H1 (cell line): ENCODE data around the gene NBDY. TPM values are rescaled to one million over a fixed set of nuclear protein-coding genes. Genes with fewer than 3 reads are reported as not detected.

ENCODE experiments used
- BRCA1 ChIP-seq: IDR thresholded peaks from 2 replicates; pipeline ENCODE4 v1.6.1; 2012; ENCODE audit warnings: low read depth, low read length, improper control_type of control experiment
- EP300 ChIP-seq, 2 experiments: IDR thresholded peaks; 1 replicate in 1 of 2; 2 replicates in 1 of 2; pipeline ENCODE4 v1.6.1; 2011 to 2012; ENCODE audit warnings: low read depth in 2 of 2, low read length in 2 of 2, mild to moderate bottlenecking in 2 of 2, borderline replicate concordance in 1 of 2, inconsistent platforms in 1 of 2, moderate library complexity in 1 of 2
- RFX5 ChIP-seq: IDR thresholded peaks from 2 replicates; pipeline ENCODE4 v1.6.1; 2011; ENCODE audit warnings: low read depth, low read length, improper control_type of control experiment, borderline replicate concordance
- SAP30 ChIP-seq: fragments of 300-600 bp; sonication (generic); IDR thresholded peaks from 2 replicates; pipeline ENCODE4 v1.7.1; 2012; ENCODE audit warnings: low read length, moderate library complexity, mild to moderate bottlenecking, inconsistent platforms; ENCODE audit not compliant: insufficient read depth, insufficient replicate concordance
- SP1 ChIP-seq: IDR thresholded peaks from 2 replicates; pipeline ENCODE4 v1.6.1; 2011; ENCODE audit warnings: low read depth, low read length
- polyA plus RNA-seq, 7 experiments: library from polyadenylated mRNA; depleted of rRNA in 3 of 7; stranded (reverse) in 5 of 7; unstranded in 2 of 7; fragments of >200 nt in 5 of 7; fragments of 200-250 nt in 2 of 7; gene quantifications; 1 replicate in 5 of 7; 2 replicates in 1 of 7; 4 replicates in 1 of 7; pipeline versions ENCODE4 v1.2.1 to v1.2.3, GENCODE V29; 2011 to 2013; ENCODE audit warnings: missing spikeins in 2 of 7, mixed read lengths in 2 of 7
- total RNA-seq: library from RNA; stranded (reverse); fragmentation: NEBNext Ultra II Directional; extraction: Animal tissue kit (Norgen Biotek cat#: 25700); gene quantifications from 2 replicates; pipeline ENCODE4 v1.2.1, GENCODE V29; 2021

NBDY gene
- total and polyA plus RNA-seq, 2 of the 8 experiments (the other 6 are each of a cell fraction or from before 2014, with no cell fraction given), result 42.3 to 57.8 TPM

DNA sequence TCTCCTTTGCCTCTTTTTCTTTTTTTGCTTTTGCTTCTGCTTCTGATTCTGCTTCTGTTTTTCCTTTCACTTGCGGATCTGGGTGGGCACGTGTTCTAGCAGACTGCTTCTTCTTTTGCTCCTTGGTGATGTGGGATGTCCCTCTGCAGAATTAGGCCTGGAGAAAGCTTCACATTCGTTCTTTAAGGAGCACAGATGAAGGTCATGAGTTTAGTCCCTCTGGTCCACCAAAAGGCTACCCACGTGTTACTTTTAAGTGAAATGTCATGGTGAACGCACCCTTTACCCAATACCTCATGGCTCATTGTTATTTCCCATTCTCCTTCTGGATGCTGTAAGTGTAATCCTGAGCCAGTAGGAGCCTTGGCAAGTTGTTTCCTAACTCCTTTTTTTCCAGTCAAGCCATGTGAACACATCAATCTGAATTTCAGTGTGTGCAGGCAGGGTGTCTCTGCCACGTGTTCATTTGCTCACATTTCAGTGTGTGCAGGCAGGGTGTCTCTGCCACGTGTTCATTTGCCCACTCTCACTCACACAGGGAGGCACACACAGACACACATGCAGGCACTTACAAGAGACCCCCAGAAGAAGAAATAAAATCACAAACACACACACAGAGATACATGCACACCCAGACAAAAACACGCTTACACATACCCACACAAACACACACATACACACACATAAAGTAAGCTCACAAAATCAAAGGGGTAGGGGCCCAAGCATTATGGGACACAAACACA, 36.9 kb downstream of the NBDY start (continued):
- TF ChIP-seq SP1 (no peak), SAP30 (no peak), BRCA1 (no peak), EP300 (IDR thresholded peaks at IDR 0.05; ENCODE audit: borderline replicate concordance in 1 of 2, low read depth in 2 of 2, low read length in 2 of 2) (no peak), RFX5 (no peak)
